Ovary (tissue), 3 donors: ENCODE results near the gene LRMDA.

Experiments used
- EP300 ChIP-seq: sonication (generic); formaldehyde crosslinking; IDR thresholded peaks from one replicate; pipeline ENCODE4 v1.6.1; 2017; ENCODE audit warnings: antibody characterized with exemption
- POLR2A ChIP-seq: fragments of 450-650 bp; IDR thresholded peaks from one replicate; pipeline ENCODE4 v1.6.1; 2017; ENCODE audit warnings: antibody characterized with exemption, mild to moderate bottlenecking, moderate library complexity
- TF ChIP-seq, protein P1 (sequence below), 3 donors: fragments of 450-650 bp in 2 of 3; fragments of 200-600 bp in 1 of 3; IDR thresholded peaks; one replicate each; pipeline versions ENCODE4 v1.5.1 to v1.8.0; 2016 to 2022; ENCODE audit warnings: antibody characterized with exemption in 3 of 3, mild to moderate bottlenecking in 1 of 3
- donor health status: DM: no; HTN: no; CAD: no.

DNA sequence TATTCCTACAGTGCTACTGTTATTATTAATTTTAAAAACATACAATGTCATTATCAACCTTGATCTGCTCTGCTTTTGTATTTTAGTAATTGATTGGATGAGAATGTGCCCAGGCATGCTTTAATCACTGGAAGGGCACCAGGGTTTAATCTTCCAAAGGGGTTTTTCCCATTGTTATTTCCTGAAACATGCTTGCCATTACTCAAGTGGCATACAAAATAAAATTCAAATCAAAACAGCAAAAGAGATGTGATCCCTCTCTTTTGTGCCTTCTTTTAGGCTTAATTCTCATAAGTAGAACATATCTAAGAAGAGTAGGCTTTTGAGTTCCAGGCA, 963.3 kb downstream of the LRMDA start:
- TF ChIP-seq, protein P1, sequence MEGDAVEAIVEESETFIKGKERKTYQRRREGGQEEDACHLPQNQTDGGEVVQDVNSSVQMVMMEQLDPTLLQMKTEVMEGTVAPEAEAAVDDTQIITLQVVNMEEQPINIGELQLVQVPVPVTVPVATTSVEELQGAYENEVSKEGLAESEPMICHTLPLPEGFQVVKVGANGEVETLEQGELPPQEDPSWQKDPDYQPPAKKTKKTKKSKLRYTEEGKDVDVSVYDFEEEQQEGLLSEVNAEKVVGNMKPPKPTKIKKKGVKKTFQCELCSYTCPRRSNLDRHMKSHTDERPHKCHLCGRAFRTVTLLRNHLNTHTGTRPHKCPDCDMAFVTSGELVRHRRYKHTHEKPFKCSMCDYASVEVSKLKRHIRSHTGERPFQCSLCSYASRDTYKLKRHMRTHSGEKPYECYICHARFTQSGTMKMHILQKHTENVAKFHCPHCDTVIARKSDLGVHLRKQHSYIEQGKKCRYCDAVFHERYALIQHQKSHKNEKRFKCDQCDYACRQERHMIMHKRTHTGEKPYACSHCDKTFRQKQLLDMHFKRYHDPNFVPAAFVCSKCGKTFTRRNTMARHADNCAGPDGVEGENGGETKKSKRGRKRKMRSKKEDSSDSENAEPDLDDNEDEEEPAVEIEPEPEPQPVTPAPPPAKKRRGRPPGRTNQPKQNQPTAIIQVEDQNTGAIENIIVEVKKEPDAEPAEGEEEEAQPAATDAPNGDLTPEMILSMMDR (IDR thresholded peaks at IDR 0.05) = no peak
- no peak for TF ChIP-seq POLR2A
- no peak for TF ChIP-seq EP300
